Heart left ventricle (tissue), 16 donors: ENCODE data around the gene RBM41. TPM values are rescaled to one million over a fixed set of nuclear protein-coding genes. Genes with fewer than 3 reads are reported as not detected.
"Not testable (repeated sequence)": the region's sequence is repeated elsewhere in the genome, so short reads cannot be mapped to it uniquely, and the experiment has no call there.

Experiments
- ATAC-seq, 4 donors: fragments of 200-7000 bp; cut with Tn5 transposase; one replicate each; pipeline ENCODE4 v1.9.1; 2020 to 2022; ENCODE audit warnings: moderate library complexity in 4 of 4, mild to moderate bottlenecking in 3 of 4, moderate number of reproducible peaks in 1 of 4
- DNase-seq, 5 donors: peaks; one replicate each; pipeline ENCODE4 v3.0.0-alpha.2; 2020
- H3K27ac ChIP-seq, 12 donors: fragments of 200-600 bp; sonication (generic) in 4 of 12; one replicate each; pipeline versions ENCODE4 v1.5.0 to v1.8.0; 2016 to 2022; ENCODE audit warnings: mild to moderate bottlenecking in 2 of 12
- H3K27me3 ChIP-seq, 9 donors: fragments of 200-600 bp; sonication (generic) in 2 of 9; one replicate each; pipeline versions ENCODE4 v1.5.1 to v1.8.0; 2016 to 2022; ENCODE audit warnings: mild to moderate bottlenecking in 3 of 9
- H3K36me3 ChIP-seq, 9 donors: fragments of 200-600 bp; sonication (generic) in 2 of 9; one replicate each; pipeline versions ENCODE4 v1.5.0 to v1.8.0; 2018 to 2022; ENCODE audit warnings: mild to moderate bottlenecking in 2 of 9
- H3K4me1 ChIP-seq, 12 donors: fragments of 200-600 bp; sonication (generic) in 4 of 12; one replicate each; pipeline versions ENCODE4 v1.5.0 to v1.8.0; 2016 to 2022; ENCODE audit warnings: mild to moderate bottlenecking in 3 of 12
- H3K4me3 ChIP-seq, 12 donors: fragments of 200-600 bp; sonication (generic) in 4 of 12; one replicate each; pipeline versions ENCODE4 v1.5.0 to v1.8.0; 2017 to 2022; ENCODE audit warnings: mild to moderate bottlenecking in 9 of 12, moderate library complexity in 4 of 12
- H3K9me3 ChIP-seq, 12 donors: fragments of 200-600 bp; sonication (generic) in 4 of 12; one replicate each; pipeline versions ENCODE4 v1.5.0 to v1.8.0; 2016 to 2022; ENCODE audit warnings: mild to moderate bottlenecking in 1 of 12
- POLR2A ChIP-seq, 2 donors: fragments of 450-650 bp; IDR thresholded peaks; one replicate each; pipeline ENCODE4 v1.6.1; 2017; ENCODE audit warnings: antibody characterized with exemption in 2 of 2, mild to moderate bottlenecking in 2 of 2, moderate library complexity in 2 of 2
- WGBS, 4 donors: extraction: QIAGEN DNeasy Blood & Tissue Kit in 2 of 4; methylation state at CpG; one replicate each; pipeline versions ENCODE4 v1.1.5 to v1.1.7; 2013 to 2018; 5-methylcytosine and 5-hydroxymethylcytosine counted together
- intact Hi-C, 10 donors: fragments of 100-400 bp; cut with DNase I; formaldehyde crosslinking; loops; one replicate each; pipeline versions ENCODE4 v1.11.1 to v1.14.2; 2022
- long read RNA-seq, 3 donors: library from polyadenylated mRNA; unstranded; transcript quantifications; one replicate each; pipeline ENCODE4 v2.0.0, GENCODE V29; 2020 to 2021
- polyA plus RNA-seq, 2 donors: library from polyadenylated mRNA; stranded (reverse); fragments of 200-250 nt; gene quantifications; one replicate each; pipeline ENCODE4 v1.2.3, GENCODE V29; 2013
- total RNA-seq, 9 donors: library from RNA; depleted of rRNA in 2 of 9; stranded (reverse); fragments of >200 nt in 2 of 9; fragmentation: NEBNext Ultra II Directional in 3 of 9; extraction: Animal tissue kit (Norgen Biotek cat#: 25700) in 3 of 9; gene quantifications; one replicate each; pipeline versions ENCODE4 v1.1.0 to v1.2.4, GENCODE V29; 2016 to 2023
- TF ChIP-seq, protein P1 (sequence below), 12 donors: fragments of 200-600 bp; sonication (generic) in 4 of 12; IDR thresholded peaks; one replicate each; pipeline versions ENCODE4 v1.5.0 to v1.8.0; 2018 to 2022; ENCODE audit warnings: antibody characterized with exemption in 12 of 12, mild to moderate bottlenecking in 5 of 12
- donor health status: ischemic (EF 13 %, LVEDD 7.1; RV severe dilation, severe dysfunction).
- donor health status: healthy with polysubstance abuse.
- donor health status: DM: no; HTN: yes; CAD: no.
- donor health status: DM: no; HTN: no; CAD: no.
- donor health status: ischemic (EF 25% LVEDD 6.9; RV normal size, moderate dysfunction).
- donor health status: ischemic (EF 25% LVEDD 5.7; RV mildly dilated, moderate dysfunction).
- donor health status: healthy.
- donor health status: DM: yes; HTN: yes; CAD: no.
- donor health status: ischemic (EF 35%, LVEDD 5.7; RV mildly dilated, moderate dysfunction).
- donor health status: nonischemic (EF 11% LVEDD 7.7; RV severe dilation, severe dysfunction).
- donor health status: DM: yes; HTN: yes; CAD: no.
- donor health status: PGD.
- donor health status: ischemic (EF 29% LVEDD 5.4; RV normal size, mild dysfunction).
- donor health status: nonischemic (EF 23%, LVEDD 6.1; RV moderate dilation, normal function).

RBM41 gene
- total RNA-seq (10 to 100 TPM in 8 of 9 donors, 1 to 10 TPM in 1; 8.3 to 17.7 (median 13.1) TPM), polyA plus RNA-seq (1 to 10 TPM; 3.6 to 5.9 TPM)
- long read RNA-seq, donor 1, partial matches to known transcripts: 3 of 16 reads
- long read RNA-seq, donor 1, other reads (novel, unspliced or antisense): 10 of 16 reads
- long read RNA-seq, donor 2, transcript RBM41-201 (7 exons, 1,662 nt): major isoform, 8 of 46 reads
- long read RNA-seq, donor 2, partial matches to known transcripts: 18 of 46 reads
- long read RNA-seq, donor 2, other reads (novel, unspliced or antisense): 19 of 46 reads
- long read RNA-seq, donor 3, partial matches to known transcripts: 3 of 13 reads
- long read RNA-seq, donor 3, other reads (novel, unspliced or antisense): 9 of 13 reads

DNA sequence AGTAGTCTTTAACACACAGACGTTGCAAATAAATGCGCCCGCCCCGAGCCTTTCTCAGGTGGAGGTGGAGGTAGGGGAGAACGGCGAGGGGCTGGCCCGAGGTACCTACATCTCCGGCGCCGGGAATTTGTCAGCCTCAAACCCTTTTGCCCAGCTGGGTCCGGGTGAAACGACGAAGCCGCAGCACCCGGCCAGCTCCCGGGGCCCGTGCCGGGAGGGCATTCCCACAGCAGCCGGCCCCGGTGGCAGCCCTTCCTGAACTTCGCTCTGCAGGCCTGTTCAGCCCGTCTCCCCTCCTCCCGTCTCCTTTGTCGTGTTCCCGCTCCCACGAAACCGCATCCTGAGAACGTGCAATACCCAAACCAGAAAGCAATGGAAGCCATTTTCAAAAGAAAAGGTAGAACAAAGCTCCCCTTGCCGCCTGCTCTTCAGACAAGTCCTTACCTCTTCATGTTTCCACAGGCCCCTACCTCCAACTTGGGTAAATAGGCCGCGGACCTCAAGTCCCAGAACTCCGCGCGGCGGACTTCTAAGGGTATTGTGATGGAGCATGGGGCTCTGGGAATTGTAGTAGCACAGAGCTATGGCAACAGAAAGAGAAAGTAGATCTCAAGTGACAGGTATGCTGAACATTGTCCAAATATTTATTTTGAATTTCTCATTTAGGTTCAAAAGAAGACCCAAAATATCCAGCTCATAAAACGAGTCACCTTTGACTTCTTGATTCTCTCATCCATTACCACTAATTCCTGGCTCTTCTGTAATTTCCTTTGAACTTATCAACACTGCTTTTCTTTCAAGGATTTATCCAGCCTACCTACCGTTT, at the start of gene RBM41:
Gene RBM41, minus strand, starts transcription at position 501 of the 826 bp plus-strand sequence. Its CDS starts 49 bp downstream, at position 452.
- TF ChIP-seq, protein P1, sequence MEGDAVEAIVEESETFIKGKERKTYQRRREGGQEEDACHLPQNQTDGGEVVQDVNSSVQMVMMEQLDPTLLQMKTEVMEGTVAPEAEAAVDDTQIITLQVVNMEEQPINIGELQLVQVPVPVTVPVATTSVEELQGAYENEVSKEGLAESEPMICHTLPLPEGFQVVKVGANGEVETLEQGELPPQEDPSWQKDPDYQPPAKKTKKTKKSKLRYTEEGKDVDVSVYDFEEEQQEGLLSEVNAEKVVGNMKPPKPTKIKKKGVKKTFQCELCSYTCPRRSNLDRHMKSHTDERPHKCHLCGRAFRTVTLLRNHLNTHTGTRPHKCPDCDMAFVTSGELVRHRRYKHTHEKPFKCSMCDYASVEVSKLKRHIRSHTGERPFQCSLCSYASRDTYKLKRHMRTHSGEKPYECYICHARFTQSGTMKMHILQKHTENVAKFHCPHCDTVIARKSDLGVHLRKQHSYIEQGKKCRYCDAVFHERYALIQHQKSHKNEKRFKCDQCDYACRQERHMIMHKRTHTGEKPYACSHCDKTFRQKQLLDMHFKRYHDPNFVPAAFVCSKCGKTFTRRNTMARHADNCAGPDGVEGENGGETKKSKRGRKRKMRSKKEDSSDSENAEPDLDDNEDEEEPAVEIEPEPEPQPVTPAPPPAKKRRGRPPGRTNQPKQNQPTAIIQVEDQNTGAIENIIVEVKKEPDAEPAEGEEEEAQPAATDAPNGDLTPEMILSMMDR (IDR thresholded peaks at IDR 0.05): no peak
- no peak for TF ChIP-seq POLR2A (IDR thresholded peaks at IDR 0.05)
- H3K9me3 ChIP-seq: no peaks in the 10 kb centered on the region
- peaks cover 0 to 17% (median 4%) of the 10 kb centered on the region in 12 donors for H3K4me1 ChIP-seq
- H3K36me3 ChIP-seq: peaks cover 0 to 32% (median 30%) of the 10 kb centered on the region in 9 donors
- DNase-seq (peak; percentile 64 to 82 (median 77)), ATAC-seq (peak; percentile 96 to 100 (median 100))
- H3K27ac ChIP-seq: peak within 1 kb of the TSS; percentile 0 to 78 (median 66)
- intact Hi-C loops: loop anchor here in 1 of 10 donors (10.0 kb wide), 1 partner anchor 506 kb away; the partner anchor contains the start of gene PRPS1
- peaks cover 0 to 10% (median 0%) of the 10 kb centered on the region in 9 donors for H3K27me3 ChIP-seq
- H3K4me3 ChIP-seq: peak within 1 kb of the TSS; percentile 6 to 95 (median 69)
- 1 to 33% (median 13%) methylated on average over 30 to 37 of the region's 37 CpGs for WGBS, 4 donors

DNA sequence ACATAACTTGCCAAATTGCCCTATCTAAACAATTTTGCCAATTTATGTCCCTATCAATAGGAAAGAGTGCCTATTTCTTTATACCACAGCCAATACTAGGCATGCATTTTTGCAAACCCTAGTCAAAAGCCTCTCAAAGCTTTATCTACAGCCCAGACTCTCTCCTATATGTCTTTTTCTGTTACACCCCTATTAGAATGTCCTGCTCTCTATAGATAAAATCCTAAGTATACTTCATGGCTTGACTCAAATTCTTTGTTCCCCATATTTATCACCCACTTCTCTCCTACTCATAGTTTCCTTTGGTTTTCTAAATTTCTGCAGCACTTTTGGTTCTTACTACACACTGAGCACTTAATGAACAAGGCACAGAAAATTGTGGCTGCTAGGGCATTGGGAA, 49.6 kb upstream of the RBM41 start:
- ATAC-seq (no peak), DNase-seq (no peak)
- H3K27me3 ChIP-seq: peaks cover 0 to 4% (median 0%) of the 10 kb centered on the region in 9 donors

DNA sequence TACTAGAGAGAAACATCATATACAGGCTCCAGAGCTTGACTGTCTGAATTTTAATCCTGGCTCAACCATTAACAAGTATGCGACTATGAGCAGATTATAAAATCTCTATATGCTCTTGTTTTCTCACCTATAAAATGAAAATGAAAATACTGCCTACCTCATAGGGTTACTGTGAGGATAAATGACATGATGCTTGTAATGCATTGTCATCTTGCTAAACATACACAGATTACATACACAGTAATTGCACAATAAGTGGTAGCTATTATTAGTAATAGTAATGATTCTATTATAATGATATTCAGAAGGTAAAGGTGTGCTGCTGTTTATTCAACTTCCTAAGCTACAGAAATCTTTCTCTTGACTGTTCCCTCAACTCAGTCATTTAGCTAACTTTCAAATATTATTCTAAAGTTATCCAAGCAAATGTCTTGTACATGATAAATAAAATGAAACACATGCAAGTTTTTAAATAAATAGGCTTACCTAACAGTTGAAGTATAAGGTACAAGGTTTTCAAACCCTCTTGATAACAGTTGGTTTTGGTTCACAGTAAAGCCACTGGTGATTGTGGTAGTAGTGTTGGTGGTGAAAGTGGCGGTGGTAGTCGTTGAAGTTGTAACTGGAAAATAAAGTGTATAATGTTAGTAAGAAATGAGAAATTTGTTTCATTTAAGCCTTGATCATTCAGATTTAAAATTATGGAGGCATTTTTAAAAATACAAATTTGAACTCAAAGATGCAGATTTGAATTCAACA, 48.7 kb upstream of the RBM41 start:
- 80 to 96% (median 88%) methylated on average over 3 of the region's 3 CpGs for WGBS, 4 donors
- ATAC-seq (no peak), DNase-seq (no peak)
- H3K9me3 ChIP-seq: no peaks in the 10 kb centered on the region
- H3K27ac ChIP-seq: no peak overlapping the region
- H3K27me3 ChIP-seq: peaks cover 0 to 10% (median 0%) of the 10 kb centered on the region in 9 donors
- no peak overlapping the region for H3K4me3 ChIP-seq
- intact Hi-C loops: no loop called here
- H3K4me1 ChIP-seq: no peaks in the 10 kb centered on the region
- no peak for TF ChIP-seq POLR2A (IDR thresholded peaks at IDR 0.05)
- TF ChIP-seq, protein P1 (IDR thresholded peaks at IDR 0.05): no peak
- no peaks in the 10 kb centered on the region for H3K36me3 ChIP-seq

More for the DNA sequence above, 49.6 kb upstream of the RBM41 start:
- H3K27ac ChIP-seq: no peak overlapping the region
- no peak overlapping the region for H3K4me3 ChIP-seq
- TF ChIP-seq, protein P1 (IDR thresholded peaks at IDR 0.05): no peak
- no peak for TF ChIP-seq POLR2A (IDR thresholded peaks at IDR 0.05)
- no peaks in the 10 kb centered on the region for H3K4me1 ChIP-seq
- no peaks in the 10 kb centered on the region for H3K36me3 ChIP-seq
- no peaks in the 10 kb centered on the region for H3K9me3 ChIP-seq
- intact Hi-C loops: loop anchor here in 1 of 10 donors (2.0 kb wide), 1 partner anchor 63 kb away; no protein-coding TSS in a partner anchor

DNA sequence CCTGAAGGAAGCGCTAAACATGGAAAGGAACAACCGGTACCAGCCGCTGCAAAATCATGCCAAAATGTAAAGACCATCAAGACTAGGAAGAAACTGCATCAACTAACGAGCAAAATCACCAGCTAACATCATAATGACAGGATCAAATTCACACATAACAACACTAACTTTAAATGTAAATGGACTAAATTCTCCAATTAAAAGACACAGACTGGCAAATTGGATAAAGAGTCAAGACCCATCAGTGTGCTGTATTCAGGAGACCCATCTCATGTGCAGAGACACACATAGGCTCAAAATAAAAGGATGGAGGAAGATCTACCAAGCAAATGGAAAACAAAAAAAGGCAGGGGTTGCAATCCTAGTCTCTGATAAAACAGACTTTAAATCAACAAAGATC, 39.0 kb upstream of the RBM41 start:
- intact Hi-C loops, H3K27ac ChIP-seq, ATAC-seq, H3K9me3 ChIP-seq, H3K4me3 ChIP-seq, DNase-seq, H3K27me3 ChIP-seq, H3K36me3 ChIP-seq, H3K4me1 ChIP-seq: not testable (repeated sequence)
- 76 to 100% (median 77%) methylated on average over 1 to 4 of the region's 4 CpGs for WGBS, 4 donors

DNA sequence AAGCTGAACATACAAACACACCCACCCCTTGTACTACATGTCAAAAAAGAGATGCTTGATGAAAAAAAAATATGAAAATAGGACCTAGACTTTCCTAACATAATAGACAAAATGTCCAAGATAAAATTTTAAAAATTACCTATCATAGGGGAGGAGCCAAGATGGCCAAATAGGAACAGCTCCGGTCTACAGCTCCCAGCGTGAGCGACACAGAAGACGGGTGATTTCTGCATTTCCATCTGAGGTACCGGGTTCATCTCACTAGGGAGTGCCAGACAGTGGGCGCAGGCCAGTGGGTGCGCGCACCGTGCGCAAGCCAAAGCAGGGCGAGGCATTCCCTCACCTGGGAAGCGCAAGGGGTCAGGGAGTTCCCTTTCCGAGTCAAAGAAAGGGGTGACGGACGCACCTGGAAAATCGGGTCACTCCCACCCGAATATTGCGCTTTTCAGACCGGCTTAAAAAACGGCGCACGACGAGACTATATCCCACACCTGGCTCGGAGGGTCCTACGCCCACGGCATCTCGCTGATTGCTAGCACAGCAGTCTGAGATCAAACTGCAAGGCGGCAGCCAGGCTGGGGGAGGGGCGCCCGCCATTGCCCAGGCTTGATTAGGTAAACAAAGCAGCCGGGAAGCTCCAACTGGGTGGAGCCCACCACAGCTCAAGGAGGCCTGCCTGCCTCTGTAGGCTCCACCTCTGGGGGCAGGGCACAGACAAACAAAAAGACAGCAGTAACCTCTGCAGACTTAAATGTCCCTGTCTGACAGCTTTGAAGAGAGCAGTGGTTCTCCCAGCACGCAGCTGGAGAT, 37.2 kb upstream of the RBM41 start:
- H3K36me3 ChIP-seq, H3K27ac ChIP-seq, intact Hi-C loops, DNase-seq, H3K27me3 ChIP-seq, ATAC-seq, H3K4me1 ChIP-seq, H3K9me3 ChIP-seq: not testable (repeated sequence)
- peak overlapping the region in 8 of 12 donors; percentile 16 to 42 (median 32) for H3K4me3 ChIP-seq
- 33 to 43% (median 41%) methylated on average over 21 to 29 of the region's 32 CpGs for WGBS, 4 donors
